ENCODE results near the gene PTPA. TPM values are rescaled to one million over a fixed set of nuclear protein-coding genes. Genes with fewer than 3 reads are reported as not detected.
"Not testable (repeated sequence)": the region's sequence is repeated elsewhere in the genome, so short reads cannot be mapped to it uniquely, and the experiment has no call there.

Gene PTPA
- total RNA-seq, 1 experiment from 2014 or later, result 152 TPM

DNA sequence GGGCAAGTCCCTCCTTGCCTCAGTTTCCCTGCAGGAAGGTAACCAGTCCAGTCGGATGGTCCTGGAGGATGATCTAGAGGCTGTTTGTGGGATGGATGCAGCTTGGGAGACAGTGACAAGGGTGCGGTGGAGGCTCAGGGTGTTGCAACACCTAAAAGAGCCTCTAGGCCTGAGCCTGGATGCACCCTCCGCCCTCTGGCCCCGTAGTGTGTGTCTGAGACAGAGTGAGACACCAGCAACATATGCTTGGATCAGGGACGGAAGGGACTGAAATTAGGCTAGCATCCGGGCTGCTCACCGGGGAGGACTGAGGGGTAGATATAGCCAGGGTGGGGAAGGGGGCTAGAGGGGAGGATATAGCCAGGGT, 1.7 kb upstream of the PTPA start:
- no peak for DNase-seq (ENCODE audit: low read depth)

DNA sequence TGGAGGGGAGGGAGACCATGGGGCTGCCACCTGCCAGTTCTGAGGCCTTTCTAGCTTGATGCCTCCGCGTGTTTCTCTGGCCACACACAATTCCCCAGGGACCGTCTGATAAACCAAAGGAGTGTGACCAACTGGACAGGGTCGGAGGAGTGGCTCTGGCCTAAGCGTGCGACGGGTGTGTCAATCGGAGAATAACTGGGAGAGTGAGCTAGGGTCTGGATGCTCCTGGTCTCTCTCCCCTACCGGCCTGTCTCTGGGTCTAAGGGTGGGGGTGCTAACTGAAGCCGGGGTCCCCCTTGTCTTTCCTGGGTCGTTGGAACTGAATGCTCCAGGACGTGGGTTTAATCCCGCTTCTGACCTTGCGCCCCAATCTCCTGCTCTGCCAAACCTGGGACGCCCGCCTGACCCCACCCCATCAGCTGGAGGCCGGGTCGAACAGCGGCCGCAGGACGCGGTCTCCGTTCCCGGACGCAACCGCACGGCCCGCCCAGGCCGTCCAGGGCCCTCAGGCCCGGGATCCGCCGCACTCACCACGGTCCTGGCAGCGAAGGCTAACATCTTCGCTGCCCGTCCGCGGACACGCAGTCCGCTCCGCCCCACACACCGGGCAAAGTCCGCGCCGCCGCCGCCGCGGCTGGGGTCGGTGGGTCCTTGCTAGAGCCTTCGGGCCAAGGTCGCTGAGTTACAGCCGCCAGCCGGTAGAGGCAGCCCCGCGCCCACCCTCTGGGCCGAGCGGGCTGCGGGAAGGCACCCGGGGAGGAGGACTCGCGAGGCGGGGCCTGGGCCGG, 1.1 kb upstream of the PTPA start:
- DNase-seq (ENCODE audit: low read depth), result peak; percentile 32

GRCh38 chr9:129111528-129112151, 425 bp downstream of the PTPA start:
- DNase-seq (ENCODE audit: low read depth), result peak; percentile 55

DNA sequence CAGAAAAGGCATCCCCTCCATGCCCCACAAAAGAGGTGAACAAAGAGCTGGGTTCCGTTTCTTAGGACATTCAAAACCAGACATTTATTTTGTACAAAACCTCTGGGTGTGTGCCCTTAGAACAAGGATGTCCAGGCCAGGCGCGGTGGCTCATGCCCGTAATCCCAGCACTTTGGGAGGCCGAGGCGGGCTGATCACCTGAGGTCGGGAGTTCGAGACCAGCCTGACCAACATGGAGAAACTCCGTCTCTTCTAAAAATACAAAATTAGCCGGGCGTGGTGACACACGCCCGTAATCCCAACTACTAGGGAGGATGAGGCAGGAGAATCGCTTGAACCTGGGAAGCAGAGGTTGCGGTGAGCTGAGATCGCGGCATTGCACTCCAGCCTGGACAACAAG, 1.3 kb downstream of the PTPA start:
- not testable (repeated sequence) for DNase-seq (ENCODE audit: low read depth)

- no peak for DNase-seq (ENCODE audit: low read depth)
Measured at GRCh38 chr9:129113645-129114304, 2.6 kb downstream of the PTPA start.

DNA sequence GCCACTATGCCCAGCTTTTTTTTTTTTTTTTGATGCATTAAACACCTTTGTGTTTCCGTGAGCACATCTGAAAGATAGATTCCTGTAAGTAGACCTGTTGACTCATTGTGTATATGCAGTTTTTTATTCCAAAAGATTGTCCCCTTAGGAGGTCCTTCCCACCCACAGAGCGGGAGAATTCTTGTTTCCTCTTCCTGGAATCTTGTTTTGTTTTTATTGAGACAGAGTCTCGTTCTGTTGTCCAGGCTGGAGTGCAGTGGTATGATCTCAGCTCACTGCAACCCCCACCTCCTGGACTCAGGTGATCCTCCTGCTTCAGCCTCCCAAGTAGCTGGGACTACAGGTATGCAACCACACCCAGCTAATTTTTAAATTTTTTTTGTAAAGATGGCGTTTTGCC, 7.6 kb downstream of the PTPA start:
- no peak for DNase-seq (ENCODE audit: low read depth)

GRCh38 chr9:129121483-129121882, 10.3 kb downstream of the PTPA start:
- peak; percentile 59 for DNase-seq (ENCODE audit: low read depth)

DNA sequence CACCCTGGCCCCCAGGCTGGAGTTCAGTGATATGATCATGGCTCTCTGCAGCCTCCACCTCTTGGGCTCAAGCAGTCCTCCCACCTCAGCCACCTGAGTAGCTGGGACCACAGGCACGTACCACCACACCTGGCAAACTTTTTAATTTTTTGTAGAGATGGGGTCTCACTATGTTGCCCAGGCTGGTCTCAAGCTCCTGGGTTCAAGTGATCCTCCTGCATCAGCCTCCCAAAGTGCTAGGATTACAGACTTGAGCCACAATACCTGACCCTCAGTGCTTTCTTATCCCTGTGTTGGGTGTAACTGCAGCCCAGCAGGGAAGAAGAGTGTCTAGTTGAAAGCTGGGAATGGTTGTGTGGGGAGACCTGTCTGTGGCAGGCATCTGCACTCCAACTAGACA, 10.9 kb downstream of the PTPA start:
- DNase-seq (ENCODE audit: low read depth), result no peak

DNA sequence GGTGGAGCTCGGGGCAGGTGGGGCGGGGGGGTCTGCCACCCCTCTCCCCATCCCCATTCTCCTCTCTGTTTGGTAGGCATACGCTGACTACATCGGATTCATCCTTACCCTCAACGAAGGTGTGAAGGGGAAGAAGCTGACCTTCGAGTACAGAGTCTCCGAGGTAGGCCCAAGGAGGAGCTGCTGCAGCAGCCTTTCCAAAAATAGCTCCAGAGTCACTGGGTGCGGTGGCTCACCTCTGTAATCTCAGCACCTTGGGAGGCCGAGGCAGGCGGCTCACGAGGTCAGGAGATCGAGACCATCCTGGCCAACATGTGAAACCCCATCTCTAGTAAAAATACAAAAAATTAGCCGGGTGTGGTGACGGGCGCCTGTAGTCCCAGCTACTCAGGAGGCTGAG, 11.8 kb downstream of the PTPA start:
- not testable (repeated sequence) for DNase-seq (ENCODE audit: low read depth)

GRCh38 chr9:129124506-129125069, 13.4 kb downstream of the PTPA start:
- DNase-seq (ENCODE audit: low read depth), result no peak

DNA sequence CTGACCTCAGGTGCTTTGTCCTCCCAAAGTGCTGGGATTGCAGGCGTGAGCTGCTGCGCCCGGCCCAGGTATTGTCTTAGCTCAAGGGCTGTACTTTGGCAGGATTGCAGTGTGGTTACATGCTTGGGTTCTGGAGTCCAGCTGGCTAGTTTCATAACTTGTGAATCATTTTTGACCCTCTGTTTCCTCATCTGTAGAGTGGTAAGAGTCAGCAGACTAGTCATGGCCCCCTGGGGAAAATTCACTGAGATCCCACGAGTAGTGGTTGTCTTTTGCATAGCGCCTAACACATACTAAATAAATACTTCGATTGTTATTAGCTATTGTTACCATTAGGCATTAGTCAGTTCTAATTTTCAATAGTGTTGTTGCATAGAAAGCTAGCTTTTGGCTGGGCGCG, 14.3 kb downstream of the PTPA start:
- DNase-seq (ENCODE audit: low read depth), result peak; percentile 88

DNA sequence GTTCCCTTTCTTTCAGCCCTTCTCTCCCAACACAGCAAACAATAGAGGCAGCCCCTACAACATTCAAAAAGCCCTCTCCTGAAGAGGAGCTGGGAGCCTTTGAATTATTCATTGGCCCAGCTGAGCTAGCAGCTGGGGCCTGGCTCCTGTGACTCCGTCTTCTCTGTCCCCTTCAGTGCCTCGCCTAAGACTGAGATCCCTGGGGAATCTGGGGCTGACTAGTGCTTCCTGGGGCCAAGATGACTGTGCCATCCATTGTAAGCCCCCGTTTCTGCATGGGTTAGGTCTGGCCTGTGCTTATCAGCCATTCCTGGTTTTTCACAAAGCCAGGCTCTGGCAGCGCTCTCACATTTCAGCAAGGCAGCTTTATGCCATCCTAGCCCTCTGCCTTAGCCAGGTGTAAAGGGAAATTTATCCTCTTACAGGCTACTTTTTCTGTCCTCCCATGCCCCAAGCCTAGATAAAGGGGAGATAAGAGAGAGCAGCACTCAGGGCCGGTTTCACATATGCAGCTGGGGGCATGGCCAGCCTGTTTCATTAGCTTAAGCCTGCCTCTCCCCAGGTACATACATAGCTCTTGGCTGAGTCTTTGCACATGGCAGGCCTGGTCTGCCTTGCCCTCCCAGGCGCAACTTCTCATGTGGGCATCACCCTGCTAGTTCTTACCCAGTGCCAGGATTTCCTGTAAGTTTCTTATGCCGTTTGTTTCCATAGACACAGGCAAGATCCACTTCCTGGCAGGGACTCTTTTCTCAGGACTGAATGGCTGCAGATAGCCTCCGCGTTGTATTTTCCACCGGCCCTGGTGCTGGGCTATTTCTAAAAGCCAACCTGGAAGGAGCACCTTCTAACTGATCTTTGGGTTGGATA, 15.8 kb downstream of the PTPA start:
- DNase-seq (ENCODE audit: low read depth), result no peak

DNA sequence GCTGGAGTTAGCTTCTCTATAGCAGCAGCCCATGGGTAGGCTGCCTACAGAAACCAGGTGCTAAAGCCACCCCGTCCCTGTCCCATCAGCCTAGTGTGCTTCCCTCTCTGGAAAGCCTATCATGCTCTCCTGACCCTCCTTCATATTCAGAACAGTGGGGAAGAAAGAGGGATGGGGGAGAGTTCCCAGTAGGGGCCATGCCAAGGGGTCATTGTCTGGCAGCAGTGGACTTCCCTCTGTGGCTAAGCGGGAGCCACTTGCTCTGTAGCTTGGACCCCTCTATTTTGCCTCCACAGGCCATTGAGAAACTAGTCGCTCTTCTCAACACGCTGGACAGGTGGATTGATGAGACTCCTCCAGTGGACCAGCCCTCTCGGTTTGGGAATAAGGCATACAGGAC, 17.5 kb downstream of the PTPA start:
- DNase-seq (ENCODE audit: low read depth), result no peak

- not testable (repeated sequence) for DNase-seq (ENCODE audit: low read depth)
Measured at GRCh38 chr9:129130271-129130670, 19.1 kb downstream of the PTPA start.

DNA sequence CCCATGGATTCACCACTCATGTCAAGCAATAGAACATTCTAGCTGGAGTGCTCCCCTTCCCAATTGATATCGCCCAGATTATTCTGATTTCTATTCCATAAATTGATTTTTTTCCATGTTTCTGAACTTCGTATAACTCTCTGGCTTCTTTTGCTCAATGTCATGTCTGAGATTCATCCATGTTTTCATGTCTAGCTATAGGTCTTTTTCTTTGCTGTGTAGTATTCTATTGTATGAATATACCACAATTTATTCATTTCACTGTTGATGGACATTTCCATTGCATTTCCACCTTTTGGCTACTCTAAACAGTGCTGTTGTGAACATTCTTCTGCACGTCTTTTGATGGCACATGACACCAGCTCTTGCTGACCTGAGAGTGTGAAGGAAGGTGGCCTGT, 19.6 kb downstream of the PTPA start:
- DNase-seq (ENCODE audit: low read depth), result no peak

DNA sequence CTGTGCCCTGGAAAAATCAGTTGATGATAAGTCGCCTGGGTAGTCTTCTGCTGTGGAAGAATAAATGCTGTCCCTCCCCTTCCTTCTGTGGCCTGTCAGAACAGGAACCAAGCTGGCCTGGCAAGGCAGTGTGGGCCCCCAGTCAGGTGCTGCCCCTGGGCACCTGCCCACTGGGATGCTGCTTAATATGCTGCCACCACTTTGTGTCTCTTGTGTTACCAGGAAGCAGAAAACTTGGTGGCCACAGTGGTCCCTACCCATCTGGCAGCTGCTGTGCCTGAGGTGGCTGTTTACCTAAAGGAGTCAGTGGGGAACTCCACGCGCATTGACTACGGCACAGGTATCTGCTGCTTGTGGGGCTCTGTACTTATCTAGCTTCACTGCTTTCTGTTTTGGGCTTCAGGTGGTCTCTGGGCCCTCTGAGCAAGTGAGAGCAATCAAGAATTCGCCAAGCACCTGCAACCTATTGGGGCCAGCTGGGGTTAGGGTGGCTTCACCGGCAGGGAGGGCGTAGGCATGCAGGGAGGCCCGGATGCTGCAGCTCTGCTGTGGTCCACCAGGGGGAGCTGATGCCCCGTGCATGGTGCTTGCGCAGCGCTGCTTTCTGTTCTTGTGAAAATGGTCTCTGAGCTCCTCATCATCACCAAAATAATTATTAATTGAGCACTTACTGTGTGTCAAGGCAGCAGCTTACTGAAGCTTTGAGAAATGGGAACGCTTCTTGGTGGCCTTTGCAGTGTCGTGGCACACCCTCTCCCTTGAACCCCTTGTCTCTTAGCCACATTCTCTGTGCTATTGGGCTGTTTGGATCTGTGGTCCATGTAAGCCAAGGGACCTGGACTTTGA, 20.3 kb downstream of the PTPA start:
- DNase-seq (ENCODE audit: low read depth), result peak; percentile 49

- DNase-seq (ENCODE audit: low read depth), result no peak
Measured at GRCh38 chr9:129133082-129133481, 21.9 kb downstream of the PTPA start.

GRCh38 chr9:129135476-129135875, 24.3 kb downstream of the PTPA start:
- DNase-seq (ENCODE audit: low read depth), result no peak

DNA sequence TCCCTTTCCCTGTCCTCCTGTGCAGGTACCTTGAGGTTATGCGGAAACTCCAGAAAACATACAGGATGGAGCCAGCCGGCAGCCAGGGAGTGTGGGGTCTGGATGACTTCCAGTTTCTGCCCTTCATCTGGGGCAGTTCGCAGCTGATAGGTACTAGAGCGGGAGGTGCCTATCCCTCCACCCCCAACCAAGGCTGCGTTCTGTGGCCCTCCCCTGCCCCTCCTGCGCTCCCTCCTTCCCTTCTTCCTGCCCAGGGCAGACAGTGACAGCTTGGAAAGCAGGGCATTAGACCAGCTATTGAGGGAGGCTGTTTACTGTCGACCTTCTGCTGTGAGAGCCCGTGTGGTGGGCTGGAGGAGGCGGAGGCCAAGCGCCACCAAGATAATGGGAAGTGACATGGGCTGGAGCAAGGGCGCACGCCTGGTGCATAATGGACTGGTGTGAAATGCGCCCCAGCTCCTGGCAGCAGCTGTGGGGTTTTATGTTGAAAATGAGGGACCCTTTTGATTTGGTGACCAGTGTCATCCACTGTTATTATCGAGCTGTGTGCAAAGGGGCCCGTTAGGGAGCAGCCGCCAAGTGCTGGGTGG, 25.3 kb downstream of the PTPA start:
- no peak for DNase-seq (ENCODE audit: low read depth)
